HepG2 (cell line): ENCODE results near the gene RPS6KL1. TPM values are rescaled to one million over a fixed set of nuclear protein-coding genes. Genes with fewer than 3 reads are reported as not detected.

Experiments used
- BORCS8-MEF2B ChIP-seq: sonication (generic); formaldehyde crosslinking; IDR thresholded peaks from 2 replicates; pipeline ENCODE4 v1.8.0; 2022; ENCODE audit warnings: mild to moderate bottlenecking, missing genetic modification reagents
- DMAP1 ChIP-seq: IDR thresholded peaks from 2 replicates; pipeline ENCODE4 v1.6.1; 2016
- EEA1 ChIP-seq: sonication (generic); formaldehyde crosslinking; IDR thresholded peaks from 2 replicates; pipeline ENCODE4 v1.5.1; 2020; ENCODE audit warnings: mild to moderate bottlenecking, missing genetic modification reagents, borderline replicate concordance
- GATAD2A ChIP-seq: IDR thresholded peaks from 2 replicates; pipeline ENCODE4 v1.6.1; 2016
- GTF3A ChIP-seq: sonication (generic); formaldehyde crosslinking; conservative IDR thresholded peaks from 2 replicates; pipeline ENCODE4 v1.4.0; 2020; ENCODE audit warnings: mild to moderate bottlenecking, missing genetic modification reagents
- JARID2 ChIP-seq: sonication (generic); formaldehyde crosslinking; IDR thresholded peaks from 2 replicates; pipeline ENCODE4 v1.8.1; 2023; ENCODE audit warnings: missing genetic modification reagents, inconsistent platforms; ENCODE audit not compliant: insufficient replicate concordance
- KMT2A ChIP-seq: sonication (generic); formaldehyde crosslinking; IDR thresholded peaks from 2 replicates; pipeline ENCODE4 v1.4.0; 2020; ENCODE audit warnings: missing genetic modification reagents
- MAZ ChIP-seq, 2 experiments: sonication (generic) in 1 of 2; formaldehyde crosslinking in 1 of 2; IDR thresholded peaks; 2 replicates each; pipeline versions ENCODE4 v1.5.0 to v1.6.1; 2012 to 2020; ENCODE audit warnings: low read depth in 2 of 2, mild to moderate bottlenecking in 2 of 2, borderline replicate concordance in 1 of 2, improper control_type of control experiment in 1 of 2, low read length in 1 of 2, missing genetic modification reagents in 1 of 2, moderate library complexity in 1 of 2
- MIER3 ChIP-seq: IDR thresholded peaks from 2 replicates; pipeline ENCODE4 v1.6.1; 2016; ENCODE audit warnings: missing compliant biosample characterization, borderline replicate concordance
- NFE2L1 ChIP-seq: sonication (generic); formaldehyde crosslinking; IDR thresholded peaks from 2 replicates; pipeline ENCODE4 v1.4.0; 2020; ENCODE audit warnings: missing genetic modification reagents, mild to moderate bottlenecking, borderline replicate concordance
- NR2F1 ChIP-seq, 2 experiments: fragments of 450-650 bp in 1 of 2; formaldehyde crosslinking in 1 of 2; IDR thresholded peaks; 2 replicates each; pipeline versions ENCODE4 v1.5.0 to v1.6.1; 2016 to 2020; ENCODE audit warnings: mild to moderate bottlenecking in 1 of 2, missing compliant biosample characterization in 1 of 2, missing genetic modification reagents in 1 of 2, moderate library complexity in 1 of 2
- PHF8 ChIP-seq: sonication (generic); formaldehyde crosslinking; IDR thresholded peaks from 2 replicates; pipeline ENCODE4 v1.5.0; 2020; ENCODE audit warnings: missing genetic modification reagents
- SOX6 ChIP-seq, 2 experiments: fragments of 450-650 bp in 1 of 2; sonication (generic) in 1 of 2; formaldehyde crosslinking in 1 of 2; IDR thresholded peaks; 2 replicates each; pipeline versions ENCODE4 v1.4.0 to v1.6.1; 2017 to 2020; ENCODE audit warnings: antibody characterized with exemption in 1 of 2, mild to moderate bottlenecking in 1 of 2, missing genetic modification reagents in 1 of 2
- SP5 ChIP-seq: IDR thresholded peaks from 2 replicates; pipeline ENCODE4 v1.6.1; 2016; ENCODE audit warnings: low read depth, borderline replicate concordance
- TBX2 ChIP-seq: sonication (generic); formaldehyde crosslinking; IDR thresholded peaks from 2 replicates; pipeline ENCODE4 v1.5.0; 2020; ENCODE audit warnings: missing genetic modification reagents, mild to moderate bottlenecking, borderline replicate concordance
- ZBTB42 ChIP-seq: sonication (generic); formaldehyde crosslinking; IDR thresholded peaks from 2 replicates; pipeline ENCODE4 v1.5.0; 2020; ENCODE audit warnings: mild to moderate bottlenecking, missing genetic modification reagents
- ZNF431 ChIP-seq: sonication (generic); formaldehyde crosslinking; IDR thresholded peaks from 2 replicates; pipeline ENCODE4 v1.9.0; 2022; ENCODE audit warnings: missing genetic modification reagents, low read depth, mild to moderate bottlenecking, borderline replicate concordance
- polyA plus RNA-seq, 8 experiments: library from polyadenylated mRNA; depleted of rRNA in 3 of 8; stranded (reverse) in 7 of 8; unstranded in 1 of 8; fragments of >200 nt; fragmentation: Illumina TruSeq in 4 of 8; extraction: Trizol in 4 of 8; gene quantifications; 2 replicates each; pipeline versions ENCODE4 v1.2.1 to v1.2.3, GENCODE V29; 2011 to 2016; ENCODE audit warnings: low read depth in 4 of 8, missing spikeins in 1 of 8, mixed read lengths in 1 of 8; ENCODE audit not compliant: insufficient read depth in 1 of 8
- total RNA-seq, 5 experiments: library from RNA; depleted of rRNA; stranded (reverse); fragments of >200 nt; fragmentation: Illumina TruSeq; extraction: Trizol; gene quantifications; 2 replicates each; pipeline ENCODE4 v1.2.3, GENCODE V29; 2016; ENCODE audit warnings: low read depth in 1 of 5
- TF ChIP-seq, protein P1 (sequence below): sonication (generic); formaldehyde crosslinking; IDR thresholded peaks from 2 replicates; pipeline ENCODE4 v1.5.1; 2020; ENCODE audit warnings: mild to moderate bottlenecking, missing genetic modification reagents, moderate library complexity
- TF ChIP-seq, protein P2 (sequence below): sonication (generic); formaldehyde crosslinking; IDR thresholded peaks from 2 replicates; pipeline ENCODE4 v1.4.0; 2020; ENCODE audit warnings: mild to moderate bottlenecking, missing genetic modification reagents
- TF ChIP-seq, protein P3 (sequence below): sonication (generic); formaldehyde crosslinking; IDR thresholded peaks from 2 replicates; pipeline ENCODE4 v1.5.0; 2020; ENCODE audit warnings: missing genetic modification reagents, mild to moderate bottlenecking, borderline replicate concordance
- TF ChIP-seq, protein P4 (sequence below): sonication (generic); formaldehyde crosslinking; IDR thresholded peaks from 2 replicates; pipeline ENCODE4 v1.8.0; 2022; ENCODE audit warnings: missing genetic modification reagents, mild to moderate bottlenecking, inconsistent platforms, borderline replicate concordance

Gene RPS6KL1
- total and polyA plus RNA-seq, 2 of the 13 experiments (the other 11 are each of a cell fraction or from before 2014, with no cell fraction given), result 6.5 to 11.5 TPM

DNA sequence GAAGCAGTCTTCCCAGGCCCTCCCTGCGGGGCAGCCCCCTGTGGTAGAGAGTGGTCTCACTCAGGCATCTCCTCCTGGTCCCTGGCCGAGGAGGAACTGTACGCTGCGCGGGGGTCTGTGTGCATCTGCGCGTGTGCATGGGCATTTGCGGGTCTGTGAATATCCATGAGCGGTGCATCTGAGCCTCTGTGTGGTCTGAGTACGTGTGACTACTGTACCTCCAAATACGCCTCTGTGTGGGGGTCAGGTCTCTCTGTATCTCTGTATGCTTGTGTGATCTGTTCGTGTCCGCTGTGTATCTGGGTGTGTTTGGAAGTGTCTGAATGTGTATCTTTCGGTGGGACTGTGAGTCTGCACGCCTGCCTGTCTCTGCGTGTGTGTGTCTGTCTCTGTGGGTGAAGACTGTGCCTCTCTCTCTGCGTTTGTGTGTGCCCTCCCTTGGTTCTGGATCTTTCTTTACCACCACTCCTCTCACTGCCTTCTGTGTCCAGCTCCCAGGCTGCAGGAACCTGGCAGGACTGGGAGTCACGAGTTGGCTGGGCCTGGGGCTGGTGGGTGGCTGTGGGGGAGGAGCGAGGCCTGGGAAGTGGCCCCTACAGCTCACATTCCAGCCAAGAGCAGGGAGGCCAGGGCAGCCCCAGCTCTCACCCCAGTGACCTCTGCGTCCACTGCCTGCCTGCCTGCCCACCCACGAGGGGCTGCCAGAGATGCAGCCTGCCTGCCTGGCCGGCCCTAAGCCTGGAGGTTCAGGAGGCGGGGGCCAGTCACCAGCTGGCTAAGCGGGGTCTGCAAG lies 33.4 kb upstream of the RPS6KL1 start (continued):
- TF ChIP-seq, protein P1, sequence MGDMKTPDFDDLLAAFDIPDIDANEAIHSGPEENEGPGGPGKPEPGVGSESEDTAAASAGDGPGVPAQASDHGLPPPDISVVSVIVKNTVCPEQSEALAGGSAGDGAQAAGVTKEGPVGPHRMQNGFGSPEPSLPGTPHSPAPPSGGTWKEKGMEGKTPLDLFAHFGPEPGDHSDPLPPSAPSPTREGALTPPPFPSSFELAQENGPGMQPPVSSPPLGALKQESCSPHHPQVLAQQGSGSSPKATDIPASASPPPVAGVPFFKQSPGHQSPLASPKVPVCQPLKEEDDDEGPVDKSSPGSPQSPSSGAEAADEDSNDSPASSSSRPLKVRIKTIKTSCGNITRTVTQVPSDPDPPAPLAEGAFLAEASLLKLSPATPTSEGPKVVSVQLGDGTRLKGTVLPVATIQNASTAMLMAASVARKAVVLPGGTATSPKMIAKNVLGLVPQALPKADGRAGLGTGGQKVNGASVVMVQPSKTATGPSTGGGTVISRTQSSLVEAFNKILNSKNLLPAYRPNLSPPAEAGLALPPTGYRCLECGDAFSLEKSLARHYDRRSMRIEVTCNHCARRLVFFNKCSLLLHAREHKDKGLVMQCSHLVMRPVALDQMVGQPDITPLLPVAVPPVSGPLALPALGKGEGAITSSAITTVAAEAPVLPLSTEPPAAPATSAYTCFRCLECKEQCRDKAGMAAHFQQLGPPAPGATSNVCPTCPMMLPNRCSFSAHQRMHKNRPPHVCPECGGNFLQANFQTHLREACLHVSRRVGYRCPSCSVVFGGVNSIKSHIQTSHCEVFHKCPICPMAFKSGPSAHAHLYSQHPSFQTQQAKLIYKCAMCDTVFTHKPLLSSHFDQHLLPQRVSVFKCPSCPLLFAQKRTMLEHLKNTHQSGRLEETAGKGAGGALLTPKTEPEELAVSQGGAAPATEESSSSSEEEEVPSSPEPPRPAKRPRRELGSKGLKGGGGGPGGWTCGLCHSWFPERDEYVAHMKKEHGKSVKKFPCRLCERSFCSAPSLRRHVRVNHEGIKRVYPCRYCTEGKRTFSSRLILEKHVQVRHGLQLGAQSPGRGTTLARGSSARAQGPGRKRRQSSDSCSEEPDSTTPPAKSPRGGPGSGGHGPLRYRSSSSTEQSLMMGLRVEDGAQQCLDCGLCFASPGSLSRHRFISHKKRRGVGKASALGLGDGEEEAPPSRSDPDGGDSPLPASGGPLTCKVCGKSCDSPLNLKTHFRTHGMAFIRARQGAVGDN, result peak; percentile 87
- 0 out of 2 replicates have a peak, but pooled peaks have one; percentile 53 for TF ChIP-seq MIER3
- no peak for TF ChIP-seq EEA1
- TF ChIP-seq, protein P2, sequence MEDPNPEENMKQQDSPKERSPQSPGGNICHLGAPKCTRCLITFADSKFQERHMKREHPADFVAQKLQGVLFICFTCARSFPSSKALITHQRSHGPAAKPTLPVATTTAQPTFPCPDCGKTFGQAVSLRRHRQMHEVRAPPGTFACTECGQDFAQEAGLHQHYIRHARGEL (CRISPR knock-in tag), result no peak
- TF ChIP-seq ZNF431 (CRISPR knock-in tag), result no peak
- TF ChIP-seq JARID2 (CRISPR knock-in tag), result no peak
- TF ChIP-seq GTF3A, result no peak
- TF ChIP-seq MAZ (IDR thresholded peaks at IDR 0.05; ENCODE audit: borderline replicate concordance, low read depth, low read length), result 0 out of 2 replicates have a peak, but pooled peaks have one; percentile 15
- TF ChIP-seq MAZ (CRISPR knock-in tag; IDR thresholded peaks at IDR 0.05; ENCODE audit: low read depth), result no peak
- TF ChIP-seq GATAD2A (CRISPR knock-in tag), result 0 out of 2 replicates have a peak, but pooled peaks have one; percentile 34
- TF ChIP-seq KMT2A, result peak; percentile 14; the same call in 1 of the 2 replicates
- peak; percentile 68 for TF ChIP-seq SP5
- TF ChIP-seq BORCS8-MEF2B (CRISPR knock-in tag), result 0 out of 2 replicates have a peak, but pooled peaks have one; percentile 33
- TF ChIP-seq, protein P3, sequence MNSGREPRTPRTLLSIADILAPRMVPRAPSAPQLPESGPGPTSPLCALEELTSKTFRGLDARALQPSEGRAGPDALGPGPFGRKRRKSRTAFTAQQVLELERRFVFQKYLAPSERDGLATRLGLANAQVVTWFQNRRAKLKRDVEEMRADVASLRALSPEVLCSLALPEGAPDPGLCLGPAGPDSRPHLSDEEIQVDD (CRISPR knock-in tag), result peak; percentile 77; the same call in 1 of the 2 replicates
- TF ChIP-seq SOX6 (IDR thresholded peaks at IDR 0.05), result no peak
- 0 out of 2 replicates have a peak, but pooled peaks have one; percentile 7 for TF ChIP-seq SOX6 (CRISPR knock-in tag; IDR thresholded peaks at IDR 0.05)
- TF ChIP-seq TBX2 (CRISPR knock-in tag), result peak; percentile 62
- TF ChIP-seq NR2F1 (CRISPR knock-in tag; IDR thresholded peaks at IDR 0.05), result peak; percentile 65 to 68; a peak in 3 of 4 replicates
- peak; percentile 68; the same call in 1 of the 2 replicates for TF ChIP-seq ZBTB42 (CRISPR knock-in tag)
- TF ChIP-seq PHF8, result 0 out of 2 replicates have a peak, but pooled peaks have one; percentile 19
- TF ChIP-seq DMAP1 (CRISPR knock-in tag), result 0 out of 2 replicates have a peak, but pooled peaks have one; percentile 28
- no peak for TF ChIP-seq NFE2L1 (CRISPR knock-in tag)
- TF ChIP-seq, protein P4, sequence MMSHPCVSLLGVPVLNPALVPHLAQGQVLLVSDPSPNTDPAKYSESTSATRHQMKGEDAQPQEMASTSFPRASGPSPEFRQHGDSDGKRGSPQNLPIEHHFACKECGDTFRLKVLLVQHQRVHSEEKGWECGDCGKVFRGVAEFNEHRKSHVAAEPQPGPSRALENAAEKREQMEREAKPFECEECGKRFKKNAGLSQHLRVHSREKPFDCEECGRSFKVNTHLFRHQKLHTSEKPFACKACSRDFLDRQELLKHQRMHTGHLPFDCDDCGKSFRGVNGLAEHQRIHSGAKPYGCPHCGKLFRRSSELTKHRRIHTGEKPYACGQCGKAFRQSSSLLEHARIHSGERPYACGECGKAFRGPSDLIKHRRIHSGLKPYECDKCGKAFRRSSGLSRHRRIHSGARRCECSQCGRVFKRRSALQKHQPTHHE (CRISPR knock-in tag), result no peak
